GM12892 (cell line): ENCODE measurements around the gene CHRM2.

Experiments used
- POLR2A ChIP-seq: IDR thresholded peaks from 2 replicates; pipeline ENCODE4 v1.6.1; 2011; ENCODE audit warnings: low read depth, low read length, control low read depth
- POLR2AphosphoS5 ChIP-seq: IDR thresholded peaks from 2 replicates; pipeline ENCODE4 v1.6.1; 2011; ENCODE audit warnings: low read depth, low read length, control low read depth
- TAF1 ChIP-seq: IDR thresholded peaks from 2 replicates; pipeline ENCODE4 v1.6.1; 2011; ENCODE audit warnings: low read depth, mild to moderate bottlenecking, control low read depth, low read length, borderline replicate concordance

- TF ChIP-seq TAF1 = no peak
- TF ChIP-seq POLR2AphosphoS5 = no peak
- no peak for TF ChIP-seq POLR2A
Observed at GRCh38 chr7:136931169-136931867, 62.9 kb downstream of the CHRM2 start.
